Mammary epithelial cell (primary cell): Measurements from ENCODE around the gene DDX42.

Source experiments
- EZH2 ChIP-seq: IDR thresholded peaks from 2 replicates; pipeline ENCODE4 v1.6.1; 2012; ENCODE audit warnings: low read length, inconsistent platforms, borderline replicate concordance
- TF ChIP-seq, protein P1 (sequence below), 2 donors: IDR thresholded peaks in 1 of 2; conservative IDR thresholded peaks in 1 of 2; 2 replicates each; pipeline ENCODE4 v1.5.1; 2011 to 2012; ENCODE audit warnings: inconsistent platforms in 2 of 2, low read length in 2 of 2, mild to moderate bottlenecking in 2 of 2, control low read depth in 1 of 2, low read depth in 1 of 2; ENCODE audit not compliant: insufficient read depth in 1 of 2; ENCODE audit errors: extremely low read depth in 1 of 2

DNA sequence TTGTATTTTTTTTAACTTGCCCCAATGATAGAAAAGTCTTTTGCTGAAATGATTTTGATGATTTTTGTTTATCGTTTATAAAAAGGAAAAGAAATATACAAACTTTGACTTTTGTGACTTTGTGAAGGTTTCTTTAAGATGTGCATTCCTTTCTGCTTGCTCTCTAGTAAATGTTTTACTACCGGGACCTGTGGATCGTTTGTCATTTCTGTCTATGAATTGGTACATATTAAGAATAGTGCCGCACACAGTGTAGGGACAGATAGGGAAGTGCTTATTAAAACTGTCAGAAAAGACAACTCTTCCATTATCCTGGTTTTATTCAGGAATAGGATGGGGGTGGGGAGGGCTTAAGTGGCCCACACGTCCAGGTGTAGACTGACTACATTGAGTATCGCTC is 45.2 kb downstream of the DDX42 start:
- TF ChIP-seq, protein P1, sequence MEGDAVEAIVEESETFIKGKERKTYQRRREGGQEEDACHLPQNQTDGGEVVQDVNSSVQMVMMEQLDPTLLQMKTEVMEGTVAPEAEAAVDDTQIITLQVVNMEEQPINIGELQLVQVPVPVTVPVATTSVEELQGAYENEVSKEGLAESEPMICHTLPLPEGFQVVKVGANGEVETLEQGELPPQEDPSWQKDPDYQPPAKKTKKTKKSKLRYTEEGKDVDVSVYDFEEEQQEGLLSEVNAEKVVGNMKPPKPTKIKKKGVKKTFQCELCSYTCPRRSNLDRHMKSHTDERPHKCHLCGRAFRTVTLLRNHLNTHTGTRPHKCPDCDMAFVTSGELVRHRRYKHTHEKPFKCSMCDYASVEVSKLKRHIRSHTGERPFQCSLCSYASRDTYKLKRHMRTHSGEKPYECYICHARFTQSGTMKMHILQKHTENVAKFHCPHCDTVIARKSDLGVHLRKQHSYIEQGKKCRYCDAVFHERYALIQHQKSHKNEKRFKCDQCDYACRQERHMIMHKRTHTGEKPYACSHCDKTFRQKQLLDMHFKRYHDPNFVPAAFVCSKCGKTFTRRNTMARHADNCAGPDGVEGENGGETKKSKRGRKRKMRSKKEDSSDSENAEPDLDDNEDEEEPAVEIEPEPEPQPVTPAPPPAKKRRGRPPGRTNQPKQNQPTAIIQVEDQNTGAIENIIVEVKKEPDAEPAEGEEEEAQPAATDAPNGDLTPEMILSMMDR (conservative IDR thresholded peaks at IDR 0.05 in 1 of 2, IDR thresholded peaks at IDR 0.05 in 1 of 2; ENCODE audit: extremely low read depth in 1 of 2, insufficient read depth in 1 of 2, low read depth in 1 of 2, low read length in 2 of 2), result no peak
- no peak for TF ChIP-seq EZH2
